Lower lobe of right lung (tissue), 2 donors: ENCODE results near the gene DPP7. TPM values are rescaled to one million over a fixed set of nuclear protein-coding genes. Genes with fewer than 3 reads are reported as not detected.
"Not testable (repeated sequence)": the region's sequence is repeated elsewhere in the genome, so short reads cannot be mapped to it uniquely, and the experiment has no call there.

Experiments used
- ATAC-seq, 2 donors: fragments of 200-7000 bp; cut with Tn5 transposase; one replicate each; pipeline ENCODE4 v1.9.1; 2020 to 2022; ENCODE audit warnings: mild to moderate bottlenecking in 2 of 2, moderate library complexity in 2 of 2
- DNase-seq: peaks from one replicate; pipeline ENCODE4 v3.0.0-alpha.2; 2020
- H3K27ac ChIP-seq: fragments of 200-600 bp; one replicate; pipeline ENCODE4 v1.8.0; 2022
- H3K27me3 ChIP-seq: fragments of 200-600 bp; one replicate; pipeline ENCODE4 v1.8.0; 2022; ENCODE audit warnings: low read depth
- H3K36me3 ChIP-seq: fragments of 200-600 bp; one replicate; pipeline ENCODE4 v1.8.0; 2022; ENCODE audit warnings: mild to moderate bottlenecking
- H3K4me1 ChIP-seq: fragments of 200-600 bp; one replicate; pipeline ENCODE4 v1.8.0; 2022
- H3K4me3 ChIP-seq: fragments of 200-600 bp; one replicate; pipeline ENCODE4 v1.8.0; 2022; ENCODE audit warnings: mild to moderate bottlenecking
- H3K9me3 ChIP-seq: fragments of 200-600 bp; one replicate; pipeline ENCODE4 v1.8.0; 2022
- CTCF ChIP-seq: fragments of 200-600 bp; IDR thresholded peaks from one replicate; pipeline ENCODE4 v1.8.0; 2022; ENCODE audit warnings: antibody characterized with exemption, mild to moderate bottlenecking
- intact Hi-C: fragments of 100-400 bp; cut with DNase I; formaldehyde crosslinking; loops from one replicate; pipeline ENCODE4 v1.11.0; 2022
- total RNA-seq: library from RNA; stranded (reverse); fragmentation: NEBNext Ultra II Directional; extraction: Animal tissue kit (Norgen Biotek cat#: 25700); gene quantifications from one replicate; pipeline ENCODE4 v1.2.1, GENCODE V29; 2021
- donor health status: DM: no; HTN: yes; CAD: no; lungs with severe emphysema.

The DPP7 gene
- total RNA-seq, 1 donor from 2014 or later: 190 TPM

GRCh38 chr9:137126786-137127185, 12.3 kb upstream of the DPP7 start:
- peaks cover 5% of the 10 kb centered on the region for H3K27me3 ChIP-seq
- DNase-seq: no peak
- no peak for TF ChIP-seq CTCF
- peak overlapping the region; percentile 80 for H3K27ac ChIP-seq
- H3K4me1 ChIP-seq: peaks cover 31% of the 10 kb centered on the region
- no peak for ATAC-seq
- H3K9me3 ChIP-seq: no peaks in the 10 kb centered on the region
- H3K4me3 ChIP-seq: peak overlapping the region; percentile 80
- intact Hi-C loops: no loop called here
- H3K36me3 ChIP-seq: no peaks in the 10 kb centered on the region

GRCh38 chr9:137123952-137124462, 9.5 kb upstream of the DPP7 start:
- H3K27me3 ChIP-seq, H3K4me3 ChIP-seq, ATAC-seq, DNase-seq, intact Hi-C loops, H3K9me3 ChIP-seq, H3K27ac ChIP-seq, H3K36me3 ChIP-seq: not testable (repeated sequence)
- H3K4me1 ChIP-seq: peaks cover 29% of the 10 kb centered on the region

- H3K4me3 ChIP-seq: no peak overlapping the region
Measured at GRCh38 chr9:137123468-137123837, 8.9 kb upstream of the DPP7 start.

GRCh38 chr9:137122796-137123467, 8.4 kb upstream of the DPP7 start:
- intact Hi-C loops, ATAC-seq, H3K27me3 ChIP-seq, DNase-seq, H3K4me3 ChIP-seq, H3K27ac ChIP-seq, H3K36me3 ChIP-seq, H3K9me3 ChIP-seq: not testable (repeated sequence)
- peaks cover 18% of the 10 kb centered on the region for H3K4me1 ChIP-seq

More at GRCh38 chr9:137123468-137123837, 8.9 kb upstream of the DPP7 start:
- Histone ChIP-seq H3K9me3 (no peaks in the 10 kb centered on the region), H3K27me3 (no peaks in the 10 kb centered on the region), H3K27ac (no peak overlapping the region), H3K36me3 (no peaks in the 10 kb centered on the region), H3K4me1 (peaks cover 23% of the 10 kb centered on the region)
- no peak for TF ChIP-seq CTCF
- intact Hi-C loops: no loop called here
- no peak for ATAC-seq
- DNase-seq: no peak

- intact Hi-C loops: not testable (repeated sequence)
Measured at GRCh38 chr9:137121927-137122795, 7.6 kb upstream of the DPP7 start.

GRCh38 chr9:137118092-137118603, 3.6 kb upstream of the DPP7 start:
- DNase-seq, H3K27ac ChIP-seq, H3K36me3 ChIP-seq, H3K4me3 ChIP-seq, H3K27me3 ChIP-seq, H3K9me3 ChIP-seq, ATAC-seq, intact Hi-C loops: not testable (repeated sequence)
- H3K4me1 ChIP-seq: peaks cover 14% of the 10 kb centered on the region

More at GRCh38 chr9:137121927-137122795, 7.6 kb upstream of the DPP7 start:
- H3K9me3 ChIP-seq, H3K4me3 ChIP-seq, H3K27me3 ChIP-seq, H3K36me3 ChIP-seq, H3K27ac ChIP-seq, ATAC-seq, DNase-seq: not testable (repeated sequence)
- H3K4me1 ChIP-seq: peaks cover 10% of the 10 kb centered on the region

GRCh38 chr9:137117269-137117731, 2.8 kb upstream of the DPP7 start:
- peaks cover 14% of the 10 kb centered on the region for H3K4me1 ChIP-seq
- H3K9me3 ChIP-seq: no peaks in the 10 kb centered on the region
- no peaks in the 10 kb centered on the region for H3K27me3 ChIP-seq
- H3K4me3 ChIP-seq: no peak overlapping the region
- TF ChIP-seq CTCF: no peak
- intact Hi-C loops: no loop called here
- ATAC-seq (no peak), DNase-seq (no peak)
- peaks cover 10% of the 10 kb centered on the region for H3K36me3 ChIP-seq
- no peak overlapping the region for H3K27ac ChIP-seq
